ENCODE data around the gene SEPTIN3. TPM values are rescaled to one million over a fixed set of nuclear protein-coding genes. Genes with fewer than 3 reads are reported as not detected.
"Not testable (repeated sequence)": the region's sequence is repeated elsewhere in the genome, so short reads cannot be mapped to it uniquely, and the experiment has no call there.

SEPTIN3 gene
- total RNA-seq, 2 experiments from 2014 or later = 1.1 to 2.1 TPM

GRCh38 chr22:41947424-41948080, 21.7 kb upstream of the SEPTIN3 start:
- no TSS peak for BruUV-seq (replicated peaks)
- peak overlapping the region; percentile 88 for H3K4me2 ChIP-seq (ENCODE audit: low read length)

GRCh38 chr22:41948142-41948541, 21.1 kb upstream of the SEPTIN3 start:
- Histone ChIP-seq H4K20me1 (ENCODE audit: insufficient read depth, low read length) (no peaks in the 10 kb centered on the region), H3K4me1 (ENCODE audit: insufficient read depth, low read length, poor library complexity, severe bottlenecking) (peaks cover 80% of the 10 kb centered on the region), H3K27ac (ENCODE audit: low read depth, low read length, poor library complexity, severe bottlenecking) (peak overlapping the region; percentile 75), H3K4me3 (ENCODE audit: low read depth, low read length, poor library complexity, severe bottlenecking) (peak overlapping the region; percentile 94), H2AFZ (ENCODE audit: low read length) (peak overlapping the region; percentile 53; the same call in 1 of the 2 replicates), H3K9me2 (ENCODE audit: insufficient read depth, low read length) (no peaks in the 10 kb centered on the region), H3K4me2 (ENCODE audit: low read length) (peak overlapping the region; percentile 88), H3K36me3 (ENCODE audit: insufficient read depth, low read length) (peaks cover 34% of the 10 kb centered on the region), H3K79me2 (ENCODE audit: insufficient read depth, low read depth, low read length) (peaks cover 62% of the 10 kb centered on the region), H3K9me3 (ENCODE audit: low read length) (no peaks in the 10 kb centered on the region)
- intact Hi-C loops (cut with micrococcal nuclease; ENCODE audit: unreplicated experiment) = loop anchor here (5.0 kb wide), 1 partner anchor 494 kb away; no protein-coding TSS in a partner anchor
- TF ChIP-seq CTCF (conservative IDR thresholded peaks at IDR 0.05; ENCODE audit: low read length) = no peak
- no peak for TF ChIP-seq EZH2phosphoT487 (IDR thresholded peaks at IDR 0.05; ENCODE audit: borderline replicate concordance, low read depth, low read length)
- BruUV-seq (replicated peaks) = no TSS peak
- ChIA-PET CTCF (ENCODE audit: unreplicated experiment) (no interaction called here), POLR2A (interaction anchor here (0.7 to 1.9 kb wide), 5 partner anchors 12 to 592 kb away, joined by 3 to 14 read pairs (median 6); partner anchors contain the start of gene TNFRSF13C)
- no peak for DNase-seq (ENCODE audit: low spot score)

More at GRCh38 chr22:41947424-41948080, 21.7 kb upstream of the SEPTIN3 start:
- Histone ChIP-seq H3K9me3 (ENCODE audit: low read length) (no peaks in the 10 kb centered on the region), H3K4me3 (ENCODE audit: low read depth, low read length, poor library complexity, severe bottlenecking) (peak overlapping the region; percentile 94), H3K79me2 (ENCODE audit: insufficient read depth, low read depth, low read length) (peaks cover 66% of the 10 kb centered on the region), H4K20me1 (ENCODE audit: insufficient read depth, low read length) (no peaks in the 10 kb centered on the region), H3K36me3 (ENCODE audit: insufficient read depth, low read length) (peaks cover 40% of the 10 kb centered on the region), H3K27ac (ENCODE audit: low read depth, low read length, poor library complexity, severe bottlenecking) (peak overlapping the region; percentile 75), H3K9me2 (ENCODE audit: insufficient read depth, low read length) (no peaks in the 10 kb centered on the region), H2AFZ (ENCODE audit: low read length) (peak overlapping the region; percentile 53; the same call in 1 of the 2 replicates), H3K4me1 (ENCODE audit: insufficient read depth, low read length, poor library complexity, severe bottlenecking) (peaks cover 80% of the 10 kb centered on the region)
- DNase-seq (ENCODE audit: low spot score) = peak; percentile 67
- CTCF ChIA-PET (ENCODE audit: unreplicated experiment) = interaction anchor here (0.7 to 1.6 kb wide), 3 partner anchors 11 to 250 kb away, joined by 3 to 5 read pairs (median 4); no protein-coding TSS in a partner anchor
- POLR2A ChIA-PET = interaction anchor here (0.5 to 1.9 kb wide), 12 partner anchors 9 to 592 kb away, joined by 3 to 14 read pairs (median 4); partner anchors contain the start of genes CCDC134 and TNFRSF13C
- intact Hi-C loops (cut with micrococcal nuclease; ENCODE audit: unreplicated experiment) = loop anchor here (2.0 to 5.0 kb wide), 3 partner anchors 115 to 495 kb away; partner anchors contain the start of genes SNU13 and SREBF2
- TF ChIP-seq CTCF (conservative IDR thresholded peaks at IDR 0.05; ENCODE audit: low read length) (no peak), EZH2phosphoT487 (IDR thresholded peaks at IDR 0.05; ENCODE audit: borderline replicate concordance, low read depth, low read length) (no peak)

- H3K4me3 ChIP-seq (ENCODE audit: low read depth, low read length, poor library complexity, severe bottlenecking) = peak overlapping the region; percentile 94
These were observed 20.3 kb upstream of the SEPTIN3 start for GRCh38 chr22:41948928-41949296.

More at GRCh38 chr22:41948928-41949296, 20.3 kb upstream of the SEPTIN3 start:
- H4K20me1 ChIP-seq (ENCODE audit: insufficient read depth, low read length); H3K9me3 ChIP-seq (ENCODE audit: low read length); DNase-seq (ENCODE audit: low spot score); H2AFZ ChIP-seq (ENCODE audit: low read length); H3K9me2 ChIP-seq (ENCODE audit: insufficient read depth, low read length); CTCF ChIA-PET (ENCODE audit: unreplicated experiment); BruUV-seq (replicated peaks): not testable (repeated sequence)
- intact Hi-C loops (cut with micrococcal nuclease; ENCODE audit: unreplicated experiment) = loop anchor here (5.0 kb wide), 1 partner anchor 493 kb away; no protein-coding TSS in a partner anchor
- H3K36me3 ChIP-seq (ENCODE audit: insufficient read depth, low read length) = peaks cover 26% of the 10 kb centered on the region
- H3K27ac ChIP-seq (ENCODE audit: low read depth, low read length, poor library complexity, severe bottlenecking) = peak overlapping the region; percentile 56
- H3K4me1 ChIP-seq (ENCODE audit: insufficient read depth, low read length, poor library complexity, severe bottlenecking) = peaks cover 72% of the 10 kb centered on the region
- H3K4me2 ChIP-seq (ENCODE audit: low read length) = peak overlapping the region; percentile 88
- H3K79me2 ChIP-seq (ENCODE audit: insufficient read depth, low read depth, low read length) = peaks cover 55% of the 10 kb centered on the region
- POLR2A ChIA-PET = interaction anchor here (0.6 to 1.0 kb wide), 2 partner anchors 143 to 277 kb away, joined by 3 read pairs; no protein-coding TSS in a partner anchor
